ENCODE results near the gene CHST9.

- TF ChIP-seq CTCF (IDR thresholded peaks at IDR 0.05), result no peak
- no peak for TF ChIP-seq POLR2A (IDR thresholded peaks at IDR 0.05)
These were observed 317.6 kb downstream of the CHST9 start for GRCh38 chr18:26867471-26867870.
